ENCODE data around the gene USP6. TPM values are rescaled to one million over a fixed set of nuclear protein-coding genes. Genes with fewer than 3 reads are reported as not detected.
"Not testable (repeated sequence)": the region's sequence is repeated elsewhere in the genome, so short reads cannot be mapped to it uniquely, and the experiment has no call there.

USP6 gene
- total RNA-seq = not detected in 2 replicates

GRCh38 chr17:5115673-5116651 is at the start of gene USP6:
Gene USP6, plus strand, starts transcription at chr17:5116032. Its CDS starts 14,336 bp downstream, at chr17:5130368.
- DNase-seq (ENCODE audit: low read depth) = no peak
- TF ChIP-seq CTCF (conservative IDR thresholded peaks at IDR 0.05; ENCODE audit: low read depth, low read length) = no peak
- H3K4me3 ChIP-seq (ENCODE audit: low read depth, low read length) = no peak within 1 kb of the TSS

GRCh38 chr17:5068236-5068635 is 47.6 kb upstream of the USP6 start:
- no peak for TF ChIP-seq CTCF (conservative IDR thresholded peaks at IDR 0.05; ENCODE audit: low read depth, low read length)
- no peak overlapping the region for H3K4me3 ChIP-seq (ENCODE audit: low read depth, low read length)
- no peak for DNase-seq (ENCODE audit: low read depth)

- no peak overlapping the region for H3K4me3 ChIP-seq (ENCODE audit: low read depth, low read length)
- no peak for DNase-seq (ENCODE audit: low read depth)
- TF ChIP-seq CTCF (conservative IDR thresholded peaks at IDR 0.05; ENCODE audit: low read depth, low read length) = no peak
Observed at GRCh38 chr17:5069724-5070123, 46.1 kb upstream of the USP6 start.

GRCh38 chr17:5075472-5075871 is 40.4 kb upstream of the USP6 start:
- not testable (repeated sequence) for H3K4me3 ChIP-seq (ENCODE audit: low read depth, low read length); DNase-seq (ENCODE audit: low read depth)

DNA sequence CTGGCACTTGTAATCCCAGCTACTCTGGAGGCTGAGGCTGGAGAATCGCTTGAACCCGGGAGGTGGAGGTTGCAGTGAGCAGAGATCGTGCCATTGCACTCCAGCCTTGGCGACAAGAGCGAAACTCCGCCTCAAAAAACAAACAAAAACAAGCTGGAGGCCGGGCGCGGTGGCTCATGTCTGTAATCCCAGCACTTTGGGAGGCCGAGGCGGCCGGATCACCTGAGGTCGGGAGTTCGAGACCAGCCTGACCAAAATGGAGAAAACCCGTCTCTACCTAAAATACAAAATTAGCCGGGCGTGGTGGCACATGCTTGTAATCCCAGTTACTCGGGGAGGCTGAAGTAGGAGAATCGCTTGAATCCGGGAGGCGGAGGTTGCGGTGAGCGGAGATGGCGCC is 38.6 kb upstream of the USP6 start:
- H3K4me3 ChIP-seq (ENCODE audit: low read depth, low read length) = not testable (repeated sequence)

DNA sequence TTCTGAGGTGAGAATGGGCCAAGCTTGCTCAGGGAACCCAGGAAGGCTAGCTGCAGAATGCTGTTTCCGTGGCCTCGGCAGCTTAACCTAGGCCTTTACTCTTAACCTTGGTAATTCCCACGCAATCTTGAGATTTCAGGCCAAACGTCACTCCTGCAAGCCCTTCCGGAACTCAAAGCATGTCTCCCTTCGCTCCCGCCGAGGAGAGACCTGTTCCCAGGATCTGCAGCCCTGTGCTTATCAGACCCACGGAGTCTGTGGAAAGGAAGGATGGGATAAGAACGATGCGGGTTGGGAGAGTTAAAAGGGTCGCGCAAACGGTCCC is 38.1 kb upstream of the USP6 start:
- no peak for DNase-seq (ENCODE audit: low read depth)
- peak overlapping the region; percentile 73 for H3K4me3 ChIP-seq (ENCODE audit: low read depth, low read length)

More for the DNA sequence above, 38.6 kb upstream of the USP6 start:
- not testable (repeated sequence) for DNase-seq (ENCODE audit: low read depth)

DNA sequence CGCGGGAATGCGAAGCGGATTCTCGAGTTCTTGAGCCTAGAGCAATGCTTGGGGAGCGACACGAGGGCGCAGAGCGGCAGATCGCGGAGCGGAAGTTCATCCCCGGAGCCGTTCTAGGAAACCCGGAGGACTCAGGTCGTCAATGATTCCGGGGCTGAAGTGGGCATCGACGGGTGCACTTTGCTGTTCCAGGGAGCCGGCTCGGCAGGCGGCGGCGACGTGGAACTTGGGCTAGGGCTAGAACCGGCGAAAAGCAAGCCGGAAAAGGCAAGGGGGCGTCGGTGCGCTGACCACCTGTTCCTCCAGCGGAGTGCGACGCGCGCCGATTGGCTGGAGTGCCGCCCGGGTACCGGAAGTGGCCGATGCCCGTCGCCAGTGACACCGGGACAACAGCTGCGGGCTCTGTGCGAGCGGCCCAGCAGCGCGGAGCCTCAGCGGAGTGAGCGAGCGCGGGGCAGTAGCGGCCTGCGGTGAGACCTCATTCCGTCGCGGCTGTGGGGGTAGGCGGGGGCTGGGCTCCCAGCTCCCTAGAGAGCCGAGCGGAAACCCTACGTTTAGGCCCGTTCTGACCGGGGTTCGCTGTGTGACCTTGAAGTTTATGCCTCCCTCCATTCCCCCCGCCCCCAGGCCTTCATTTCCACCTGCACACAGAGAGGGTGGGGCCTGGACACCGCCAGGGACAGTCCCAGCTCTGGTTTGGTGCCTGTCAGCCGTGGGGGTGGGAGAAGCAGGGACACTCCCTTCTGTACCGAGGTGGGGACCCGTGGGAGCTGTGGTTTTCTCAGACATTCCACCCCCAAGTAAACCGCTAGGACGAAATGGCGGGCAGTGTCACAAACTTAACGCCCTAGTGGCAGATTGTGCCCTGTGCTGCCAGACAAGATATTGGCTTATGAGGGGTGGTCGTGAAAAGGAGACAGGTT is 37.5 kb upstream of the USP6 start, which contains the start of gene ZFP3:
Gene ZFP3, plus strand, starts transcription at position 362 of the 923 bp plus-strand sequence. CDS start 13,038 bp downstream, outside the sequence.
- peak within 1 kb of the TSS; percentile 73 for H3K4me3 ChIP-seq (ENCODE audit: low read depth, low read length)
- peak; percentile 7 for TF ChIP-seq CTCF (conservative IDR thresholded peaks at IDR 0.05; ENCODE audit: low read depth, low read length)
- DNase-seq (ENCODE audit: low read depth) = no peak

More for the DNA sequence above, 38.1 kb upstream of the USP6 start:
- TF ChIP-seq CTCF (conservative IDR thresholded peaks at IDR 0.05; ENCODE audit: low read depth, low read length) = no peak
